IMR-90 (cell line): ENCODE results near the gene BZW2.

Experiments used
- CEBPB ChIP-seq: IDR thresholded peaks from 2 replicates; pipeline ENCODE4 v1.6.1; 2012; ENCODE audit warnings: low read depth, low read length, improper control_type of control experiment
- CTCF ChIP-seq: conservative IDR thresholded peaks from 2 replicates; pipeline ENCODE4 v1.5.1; 2012; ENCODE audit warnings: mild to moderate bottlenecking, low read depth, low read length, improper control_type of control experiment
- NFE2L2 ChIP-seq: fragments of 150-350 bp; IDR thresholded peaks from 2 replicates; pipeline ENCODE4 v1.6.1; 2016; ENCODE audit warnings: low read depth, mild to moderate bottlenecking, low read length
- POLR2A ChIP-seq: IDR thresholded peaks from 2 replicates; pipeline ENCODE4 v1.6.1; 2012; ENCODE audit warnings: mild to moderate bottlenecking, low read depth, low read length
- RCOR1 ChIP-seq: IDR thresholded peaks from 2 replicates; pipeline ENCODE4 v1.6.1; 2012; ENCODE audit warnings: mild to moderate bottlenecking, low read length, improper control_type of control experiment; ENCODE audit not compliant: insufficient replicate concordance
- RFX5 ChIP-seq: IDR thresholded peaks from 2 replicates; pipeline ENCODE4 v1.8.0; 2012; ENCODE audit warnings: low read depth, mild to moderate bottlenecking, low read length, moderate library complexity
- SMC3 ChIP-seq: fragments of 150-350 bp; IDR thresholded peaks from 2 replicates; pipeline ENCODE4 v1.6.1; 2016; ENCODE audit warnings: low read depth, mild to moderate bottlenecking, antibody characterized with exemption, low read length, moderate library complexity
- USF2 ChIP-seq: fragments of 150-350 bp; IDR thresholded peaks from 2 replicates; pipeline ENCODE4 v1.6.1; 2017; ENCODE audit warnings: mild to moderate bottlenecking, antibody characterized with exemption, low read length, low read depth

- TF ChIP-seq USF2 (no peak), POLR2A (no peak), CEBPB (peak; percentile 94), CTCF (no peak), SMC3 (no peak), RFX5 (no peak), NFE2L2 (no peak), RCOR1 (no peak)
Observed at GRCh38 chr7:16652240-16652583, 6.2 kb downstream of the BZW2 start.
